Neural cell (in vitro differentiated cells): Measurements from ENCODE around the gene ZNF554. TPM values are rescaled to one million over a fixed set of nuclear protein-coding genes. Genes with fewer than 3 reads are reported as not detected.

Experiments used
- H2AFZ ChIP-seq: fragments of 200-600, 300-800 bp; sonication (generic), shearing (Covaris generic); 2 replicates; pipeline ENCODE4 v1.6.0; 2014; ENCODE audit warnings: low read depth, mild to moderate bottlenecking, antibody characterized with exemption, low read length, moderate library complexity
- H3F3A ChIP-seq: fragments of 200-600 bp; shearing (Covaris generic); 2 replicates; pipeline ENCODE4 v1.6.1; 2016; ENCODE audit warnings: mild to moderate bottlenecking, moderate library complexity, mixed read lengths, antibody characterized with exemption, low read length; ENCODE audit not compliant: insufficient read depth, poor library complexity, severe bottlenecking
- H3K27ac ChIP-seq: fragments of 200-600, 300-800 bp; sonication (generic), shearing (Covaris generic); 2 replicates; pipeline ENCODE4 v1.5.1; 2014; ENCODE audit warnings: mild to moderate bottlenecking, low read length, moderate library complexity
- H3K27me3 ChIP-seq: fragments of 300-800, 200-600 bp; sonication (generic), shearing (Covaris generic); 2 replicates; pipeline ENCODE4 v1.6.0; 2014; ENCODE audit warnings: mild to moderate bottlenecking, low read depth, low read length, moderate library complexity; ENCODE audit not compliant: insufficient read depth
- H3K36me3 ChIP-seq: fragments of 300-800, 200-600 bp; sonication (generic), shearing (Covaris generic); 2 replicates; pipeline ENCODE4 v1.5.1; 2014; ENCODE audit warnings: mild to moderate bottlenecking, antibody characterized with exemption, low read length, moderate library complexity; ENCODE audit not compliant: insufficient read depth
- H3K4me2 ChIP-seq: fragments of 300-800, 200-600 bp; sonication (generic), shearing (Covaris generic); 2 replicates; pipeline ENCODE4 v1.6.0; 2014; ENCODE audit warnings: mild to moderate bottlenecking, low read length
- H3K4me3 ChIP-seq: fragments of 300-800, 200-600 bp; sonication (generic), shearing (Covaris generic); 2 replicates; pipeline ENCODE4 v1.5.1; 2014; ENCODE audit warnings: mild to moderate bottlenecking, low read length, moderate library complexity
- H3K79me2 ChIP-seq: fragments of 200-600 bp; shearing (Covaris generic); replicated peaks from 2 replicates; pipeline ENCODE4 v1.6.0; 2014; ENCODE audit warnings: mild to moderate bottlenecking, low read length, moderate library complexity; ENCODE audit not compliant: insufficient read depth
- H3K9ac ChIP-seq: fragments of 300-800, 200-600 bp; sonication (generic), shearing (Covaris generic); 2 replicates; pipeline ENCODE4 v1.6.1; 2016; ENCODE audit warnings: mild to moderate bottlenecking, low read length, mixed read lengths
- H3K9me2 ChIP-seq: fragments of 200-600 bp; shearing (Covaris generic); 2 replicates; pipeline ENCODE4 v1.6.1; 2016; ENCODE audit warnings: mild to moderate bottlenecking, low read length, mixed read lengths; ENCODE audit not compliant: insufficient read depth
- H3K9me3 ChIP-seq: fragments of 200-600, 300-800 bp; sonication (generic), shearing (Covaris generic); 2 replicates; pipeline ENCODE4 v1.6.1; 2016; ENCODE audit warnings: mild to moderate bottlenecking, mixed run types, low read length, moderate library complexity, mixed read lengths
- H4K20me1 ChIP-seq: fragments of 200-600 bp; shearing (Covaris generic); 2 replicates; pipeline ENCODE4 v1.6.1; 2016; ENCODE audit warnings: mild to moderate bottlenecking, mixed run types; ENCODE audit not compliant: insufficient read depth
- EP300 ChIP-seq: fragments of 450-650 bp; conservative IDR thresholded peaks from 2 replicates; pipeline ENCODE4 v1.6.1; 2014; ENCODE audit warnings: antibody characterized with exemption, mild to moderate bottlenecking, moderate library complexity; ENCODE audit not compliant: poor library complexity, severe bottlenecking
- EZH2 ChIP-seq: fragments of 200-600, 300-800 bp; shearing (Covaris generic), sonication (generic); IDR thresholded peaks from 2 replicates; pipeline ENCODE4 v1.6.1; 2014; ENCODE audit warnings: antibody characterized with exemption, low read length, borderline replicate concordance, mild to moderate bottlenecking; ENCODE audit not compliant: insufficient read depth, poor library complexity, severe bottlenecking
- MXI1 ChIP-seq: fragments of 450-650 bp; conservative IDR thresholded peaks from 2 replicates; pipeline ENCODE4 v1.6.1; 2014; ENCODE audit warnings: antibody characterized with exemption, mild to moderate bottlenecking; ENCODE audit not compliant: poor library complexity, severe bottlenecking
- POLR2AphosphoS5 ChIP-seq: IDR thresholded peaks from 2 replicates; pipeline ENCODE4 v1.6.1; 2012
- RAD21 ChIP-seq: fragments of 450-650 bp; conservative IDR thresholded peaks from 2 replicates; pipeline ENCODE4 v1.6.1; 2014; ENCODE audit warnings: antibody characterized with exemption, mild to moderate bottlenecking, moderate library complexity
- SMC3 ChIP-seq: fragments of 450-650 bp; conservative IDR thresholded peaks from 2 replicates; pipeline ENCODE4 v1.6.1; 2014; ENCODE audit warnings: antibody characterized with exemption, mild to moderate bottlenecking, moderate library complexity; ENCODE audit not compliant: poor library complexity
- TAF1 ChIP-seq: IDR thresholded peaks from 2 replicates; pipeline ENCODE4 v1.6.1; 2012; ENCODE audit warnings: low read depth
- polyA plus RNA-seq: library from polyadenylated mRNA; depleted of rRNA; stranded (reverse); fragments of >200 nt; gene quantifications from 2 replicates; pipeline ENCODE4 v1.2.3, GENCODE V29; 2014
- TF ChIP-seq, protein P1 (sequence below): fragments of 450-650 bp; IDR thresholded peaks from 2 replicates; pipeline ENCODE4 v1.5.1; 2014; ENCODE audit warnings: antibody characterized with exemption, mild to moderate bottlenecking, moderate library complexity; ENCODE audit not compliant: poor library complexity, severe bottlenecking
- TF ChIP-seq, protein P2 (sequence below): IDR thresholded peaks from 2 replicates; pipeline ENCODE4 v1.6.1; 2012; ENCODE audit warnings: borderline replicate concordance

Gene ZNF554
- polyA plus RNA-seq, 1 donor from 2014 or later = 22.5 TPM

GRCh38 chr19:2787115-2787514 lies 32.6 kb upstream of the ZNF554 start:
- Histone ChIP-seq H3K4me2 (no peak overlapping the region), H4K20me1 (no peaks in the 10 kb centered on the region), H3K79me2 (peaks cover 33% of the 10 kb centered on the region), H3K36me3 (no peaks in the 10 kb centered on the region), H3K9ac (no peak overlapping the region), H3K27me3 (no peaks in the 10 kb centered on the region), H3F3A (peaks cover 9% of the 10 kb centered on the region), H3K27ac (no peak overlapping the region), H2AFZ (no peak overlapping the region), H3K9me2 (no peaks in the 10 kb centered on the region), H3K4me3 (no peak overlapping the region), H3K9me3 (no peaks in the 10 kb centered on the region)
- TF ChIP-seq TAF1 (no peak), RAD21 (no peak), EZH2 (no peak), MXI1 (no peak), POLR2AphosphoS5 (no peak), SMC3 (no peak), EP300 (no peak)
- TF ChIP-seq, protein P1, sequence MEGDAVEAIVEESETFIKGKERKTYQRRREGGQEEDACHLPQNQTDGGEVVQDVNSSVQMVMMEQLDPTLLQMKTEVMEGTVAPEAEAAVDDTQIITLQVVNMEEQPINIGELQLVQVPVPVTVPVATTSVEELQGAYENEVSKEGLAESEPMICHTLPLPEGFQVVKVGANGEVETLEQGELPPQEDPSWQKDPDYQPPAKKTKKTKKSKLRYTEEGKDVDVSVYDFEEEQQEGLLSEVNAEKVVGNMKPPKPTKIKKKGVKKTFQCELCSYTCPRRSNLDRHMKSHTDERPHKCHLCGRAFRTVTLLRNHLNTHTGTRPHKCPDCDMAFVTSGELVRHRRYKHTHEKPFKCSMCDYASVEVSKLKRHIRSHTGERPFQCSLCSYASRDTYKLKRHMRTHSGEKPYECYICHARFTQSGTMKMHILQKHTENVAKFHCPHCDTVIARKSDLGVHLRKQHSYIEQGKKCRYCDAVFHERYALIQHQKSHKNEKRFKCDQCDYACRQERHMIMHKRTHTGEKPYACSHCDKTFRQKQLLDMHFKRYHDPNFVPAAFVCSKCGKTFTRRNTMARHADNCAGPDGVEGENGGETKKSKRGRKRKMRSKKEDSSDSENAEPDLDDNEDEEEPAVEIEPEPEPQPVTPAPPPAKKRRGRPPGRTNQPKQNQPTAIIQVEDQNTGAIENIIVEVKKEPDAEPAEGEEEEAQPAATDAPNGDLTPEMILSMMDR = no peak
- TF ChIP-seq, protein P2, sequence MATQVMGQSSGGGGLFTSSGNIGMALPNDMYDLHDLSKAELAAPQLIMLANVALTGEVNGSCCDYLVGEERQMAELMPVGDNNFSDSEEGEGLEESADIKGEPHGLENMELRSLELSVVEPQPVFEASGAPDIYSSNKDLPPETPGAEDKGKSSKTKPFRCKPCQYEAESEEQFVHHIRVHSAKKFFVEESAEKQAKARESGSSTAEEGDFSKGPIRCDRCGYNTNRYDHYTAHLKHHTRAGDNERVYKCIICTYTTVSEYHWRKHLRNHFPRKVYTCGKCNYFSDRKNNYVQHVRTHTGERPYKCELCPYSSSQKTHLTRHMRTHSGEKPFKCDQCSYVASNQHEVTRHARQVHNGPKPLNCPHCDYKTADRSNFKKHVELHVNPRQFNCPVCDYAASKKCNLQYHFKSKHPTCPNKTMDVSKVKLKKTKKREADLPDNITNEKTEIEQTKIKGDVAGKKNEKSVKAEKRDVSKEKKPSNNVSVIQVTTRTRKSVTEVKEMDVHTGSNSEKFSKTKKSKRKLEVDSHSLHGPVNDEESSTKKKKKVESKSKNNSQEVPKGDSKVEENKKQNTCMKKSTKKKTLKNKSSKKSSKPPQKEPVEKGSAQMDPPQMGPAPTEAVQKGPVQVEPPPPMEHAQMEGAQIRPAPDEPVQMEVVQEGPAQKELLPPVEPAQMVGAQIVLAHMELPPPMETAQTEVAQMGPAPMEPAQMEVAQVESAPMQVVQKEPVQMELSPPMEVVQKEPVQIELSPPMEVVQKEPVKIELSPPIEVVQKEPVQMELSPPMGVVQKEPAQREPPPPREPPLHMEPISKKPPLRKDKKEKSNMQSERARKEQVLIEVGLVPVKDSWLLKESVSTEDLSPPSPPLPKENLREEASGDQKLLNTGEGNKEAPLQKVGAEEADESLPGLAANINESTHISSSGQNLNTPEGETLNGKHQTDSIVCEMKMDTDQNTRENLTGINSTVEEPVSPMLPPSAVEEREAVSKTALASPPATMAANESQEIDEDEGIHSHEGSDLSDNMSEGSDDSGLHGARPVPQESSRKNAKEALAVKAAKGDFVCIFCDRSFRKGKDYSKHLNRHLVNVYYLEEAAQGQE = no peak

DNA sequence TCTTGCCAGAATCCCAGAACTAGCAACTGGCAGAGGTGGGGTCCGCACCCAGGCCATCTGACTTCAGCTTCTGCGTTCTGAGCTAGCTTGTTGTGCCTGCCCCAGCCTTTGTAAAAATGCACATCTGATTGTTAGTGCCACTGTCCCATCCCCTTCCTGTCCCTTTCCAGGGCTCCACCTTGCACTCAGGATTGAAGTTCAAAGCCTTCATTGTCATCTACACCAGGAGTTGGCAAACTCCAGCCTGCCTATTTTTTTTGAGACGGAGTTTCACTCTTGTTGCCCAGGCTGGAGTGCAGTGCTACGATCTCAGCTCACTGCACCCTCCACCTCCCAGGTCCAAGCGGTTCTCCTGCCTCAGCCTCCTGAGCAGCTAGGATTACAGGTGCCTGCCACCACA lies 31.4 kb upstream of the ZNF554 start:
- TF ChIP-seq POLR2AphosphoS5 (no peak), RAD21 (no peak), SMC3 (no peak), TAF1 (no peak), EZH2 (no peak), EP300 (no peak), MXI1 (no peak)
- TF ChIP-seq, protein P2 = no peak
- TF ChIP-seq, protein P1 = no peak
- H3K9me2 ChIP-seq = no peaks in the 10 kb centered on the region
- no peaks in the 10 kb centered on the region for H4K20me1 ChIP-seq
- no peaks in the 10 kb centered on the region for H3K9me3 ChIP-seq
- H3K27ac ChIP-seq = no peak overlapping the region
- H3K36me3 ChIP-seq = no peaks in the 10 kb centered on the region
- H3K9ac ChIP-seq = no peak overlapping the region
- peaks cover 9% of the 10 kb centered on the region for H3F3A ChIP-seq
- H2AFZ ChIP-seq = no peak overlapping the region
- no peak overlapping the region for H3K4me3 ChIP-seq
- no peak overlapping the region for H3K4me2 ChIP-seq
- no peaks in the 10 kb centered on the region for H3K27me3 ChIP-seq
- H3K79me2 ChIP-seq = peaks cover 23% of the 10 kb centered on the region
